Astrocyte (in vitro differentiated cells and primary cell): ENCODE measurements around the gene CLMN.

Experiments used
- EZH2 ChIP-seq: IDR thresholded peaks from 2 replicates; pipeline ENCODE4 v1.6.1; 2012; ENCODE audit warnings: mild to moderate bottlenecking, low read length, inconsistent platforms; ENCODE audit not compliant: insufficient read depth
- TF ChIP-seq, protein P1 (sequence below): IDR thresholded peaks from 2 replicates; pipeline ENCODE4 v1.5.1; 2011; ENCODE audit warnings: low read depth, mild to moderate bottlenecking, inconsistent platforms, low read length, moderate library complexity; ENCODE audit not compliant: insufficient read depth

DNA sequence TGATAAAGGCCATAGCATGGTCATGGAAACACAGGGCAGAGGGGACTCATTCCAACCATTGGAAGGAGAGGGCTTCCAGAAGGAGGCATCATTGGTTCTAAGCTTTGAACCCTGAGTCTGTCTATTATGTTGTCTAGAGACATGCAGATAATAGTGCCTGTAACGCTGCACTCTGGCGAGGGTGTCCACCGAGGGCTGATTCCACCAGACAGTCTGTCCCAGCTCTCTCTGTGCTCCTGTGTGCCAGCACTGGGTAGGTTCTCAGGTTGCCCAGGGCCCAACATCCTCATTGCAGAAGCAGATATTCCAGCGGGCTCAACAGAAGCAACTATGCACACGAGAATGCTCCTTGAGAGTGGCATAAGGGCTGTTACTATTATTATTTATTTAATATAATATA lies 18.7 kb upstream of the CLMN start:
- TF ChIP-seq, protein P1, sequence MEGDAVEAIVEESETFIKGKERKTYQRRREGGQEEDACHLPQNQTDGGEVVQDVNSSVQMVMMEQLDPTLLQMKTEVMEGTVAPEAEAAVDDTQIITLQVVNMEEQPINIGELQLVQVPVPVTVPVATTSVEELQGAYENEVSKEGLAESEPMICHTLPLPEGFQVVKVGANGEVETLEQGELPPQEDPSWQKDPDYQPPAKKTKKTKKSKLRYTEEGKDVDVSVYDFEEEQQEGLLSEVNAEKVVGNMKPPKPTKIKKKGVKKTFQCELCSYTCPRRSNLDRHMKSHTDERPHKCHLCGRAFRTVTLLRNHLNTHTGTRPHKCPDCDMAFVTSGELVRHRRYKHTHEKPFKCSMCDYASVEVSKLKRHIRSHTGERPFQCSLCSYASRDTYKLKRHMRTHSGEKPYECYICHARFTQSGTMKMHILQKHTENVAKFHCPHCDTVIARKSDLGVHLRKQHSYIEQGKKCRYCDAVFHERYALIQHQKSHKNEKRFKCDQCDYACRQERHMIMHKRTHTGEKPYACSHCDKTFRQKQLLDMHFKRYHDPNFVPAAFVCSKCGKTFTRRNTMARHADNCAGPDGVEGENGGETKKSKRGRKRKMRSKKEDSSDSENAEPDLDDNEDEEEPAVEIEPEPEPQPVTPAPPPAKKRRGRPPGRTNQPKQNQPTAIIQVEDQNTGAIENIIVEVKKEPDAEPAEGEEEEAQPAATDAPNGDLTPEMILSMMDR = no peak
- no peak for TF ChIP-seq EZH2
